HG03521 (cell line): ENCODE measurements around the gene PICALM.
A peak's percentile ranks its signal among the peaks of the same experiment; 100 is the strongest.
"Not testable (repeated sequence)": the region's sequence is repeated elsewhere in the genome, so short reads cannot be mapped to it uniquely, and the experiment has no call there.

Experiments
- ATAC-seq: cut with Tn5 transposase; IDR thresholded peaks from one replicate; pipeline ENCODE4 v1.9.1; 2021; ENCODE audit warnings: mild to moderate bottlenecking, moderate library complexity; ENCODE audit not compliant: unreplicated experiment

Gene PICALM

GRCh38 chr11:86002431-86002830 lies 66.5 kb downstream of the PICALM start:
- ATAC-seq, result no peak

- ATAC-seq, result no peak
Observed at GRCh38 chr11:85991508-85991907, 77.4 kb downstream of the PICALM start.

GRCh38 chr11:85989746-85990145 lies 79.1 kb downstream of the PICALM start:
- no peak for ATAC-seq

- no peak for ATAC-seq
Observed at GRCh38 chr11:85988780-85989179, 80.1 kb downstream of the PICALM start.

GRCh38 chr11:85977751-85978160 lies 91.1 kb downstream of the PICALM start:
- ATAC-seq, result no peak

GRCh38 chr11:85976525-85976924 lies 92.4 kb downstream of the PICALM start:
- no peak for ATAC-seq

GRCh38 chr11:85974122-85974521 lies 94.8 kb downstream of the PICALM start:
- ATAC-seq, result no peak

GRCh38 chr11:85970593-85970992 lies 98.3 kb downstream of the PICALM start:
- ATAC-seq, result no peak

GRCh38 chr11:85967457-85967856 lies 101.4 kb downstream of the PICALM start:
- no peak for ATAC-seq

- ATAC-seq, result no peak
Observed at GRCh38 chr11:85965202-85965601, 103.7 kb downstream of the PICALM start.

- no peak for ATAC-seq
Observed at GRCh38 chr11:85961930-85962363, 106.9 kb downstream of the PICALM start.

- no peak for ATAC-seq
Observed at GRCh38 chr11:85961130-85961529, 107.8 kb downstream of the PICALM start.

- ATAC-seq, result no peak
Observed at GRCh38 chr11:85960678-85961077, 108.2 kb downstream of the PICALM start.

- no peak for ATAC-seq
Observed at GRCh38 chr11:85955531-85955930, 113.4 kb downstream of the PICALM start.

GRCh38 chr11:85953491-85954143 lies 115.3 kb downstream of the PICALM start:
- no peak for ATAC-seq

GRCh38 chr11:85952108-85952485 lies 116.8 kb downstream of the PICALM start:
- ATAC-seq, result not testable (repeated sequence)

GRCh38 chr11:85951428-85952107 lies 117.3 kb downstream of the PICALM start:
- no peak for ATAC-seq

GRCh38 chr11:85951049-85951405 lies 117.9 kb downstream of the PICALM start:
- ATAC-seq, result no peak

GRCh38 chr11:85950317-85951048 lies 118.4 kb downstream of the PICALM start:
- no peak for ATAC-seq

GRCh38 chr11:85949798-85950197 lies 119.1 kb downstream of the PICALM start:
- ATAC-seq, result no peak

- ATAC-seq, result peak; percentile 36
Observed at GRCh38 chr11:85948884-85949283, 120.0 kb downstream of the PICALM start.
